Mucosa of descending colon (tissue), 3 donors: Measurements from ENCODE around the gene PREP. TPM values are rescaled to one million over a fixed set of nuclear protein-coding genes. Genes with fewer than 3 reads are reported as not detected.
"Not testable (repeated sequence)": the region's sequence is repeated elsewhere in the genome, so short reads cannot be mapped to it uniquely, and the experiment has no call there.

Source experiments
- ATAC-seq: fragments of 200-7000 bp; cut with Tn5 transposase; one replicate; pipeline ENCODE4 v1.9.1; 2020; ENCODE audit warnings: mild to moderate bottlenecking, moderate library complexity
- DNase-seq, 3 donors: peaks; one replicate each; pipeline ENCODE4 v3.0.0-alpha.2; 2020
- H3K36me3 ChIP-seq: fragments of 200-600 bp; one replicate; pipeline ENCODE4 v1.8.0; 2021; ENCODE audit warnings: low read depth, mild to moderate bottlenecking
- H3K4me1 ChIP-seq: fragments of 200-600 bp; one replicate; pipeline ENCODE4 v1.8.0; 2021; ENCODE audit warnings: low read depth, mild to moderate bottlenecking
- H3K4me3 ChIP-seq: fragments of 200-600 bp; one replicate; pipeline ENCODE4 v1.8.0; 2021; ENCODE audit warnings: mild to moderate bottlenecking
- H3K9me3 ChIP-seq: fragments of 200-600 bp; one replicate; pipeline ENCODE4 v1.8.0; 2021; ENCODE audit warnings: mild to moderate bottlenecking
- CTCF ChIP-seq: fragments of 200-600 bp; IDR thresholded peaks from one replicate; pipeline ENCODE4 v1.8.0; 2022; ENCODE audit warnings: antibody characterized with exemption, mild to moderate bottlenecking
- intact Hi-C, 2 donors: fragments of 100-400 bp; cut with DNase I in 1 of 2; cut with micrococcal nuclease in 1 of 2; formaldehyde crosslinking; loops; one replicate each; pipeline versions ENCODE4 v1.11.0 to v1.11.1; 2022; cut with DNase I, micrococcal nuclease
- total RNA-seq, 3 donors: library from RNA; stranded (reverse); fragmentation: NEBNext Ultra II Directional in 2 of 3; extraction: Animal tissue kit (Norgen Biotek cat#: 25700) in 2 of 3; gene quantifications; one replicate each; pipeline versions ENCODE4 v1.2.1 to v1.2.4, GENCODE V29; 2021 to 2023
- donor health status: DM: no; HTN: no; CAD: no; lungs with moderate emphysema.
- donor health status: DM: no; HTN: no; CAD: no.
- donor health status: DM: no; HTN: yes; CAD: no.

Gene PREP
- total RNA-seq, 3 donors from 2014 or later = 46.5 to 74.2 (median 72.3) TPM

- DNase-seq (no peak), ATAC-seq (no peak)
Measured at GRCh38 chr6:105345506-105345905, 57.4 kb downstream of the PREP start.

GRCh38 chr6:105344881-105345370 is 58.0 kb downstream of the PREP start:
- H3K4me3 ChIP-seq = no peak overlapping the region
- no peaks in the 10 kb centered on the region for H3K4me1 ChIP-seq
- DNase-seq = no peak
- intact Hi-C loops = no loop called here
- no peaks in the 10 kb centered on the region for H3K9me3 ChIP-seq
- no peak for TF ChIP-seq CTCF
- no peak for ATAC-seq
- H3K36me3 ChIP-seq = peaks cover 4% of the 10 kb centered on the region

More at GRCh38 chr6:105345506-105345905, 57.4 kb downstream of the PREP start:
- no peak for TF ChIP-seq CTCF
- Histone ChIP-seq H3K4me3 (no peak overlapping the region), H3K36me3 (peaks cover 4% of the 10 kb centered on the region), H3K4me1 (no peaks in the 10 kb centered on the region), H3K9me3 (no peaks in the 10 kb centered on the region)
- intact Hi-C loops = no loop called here

GRCh38 chr6:105338350-105338983 is 64.4 kb downstream of the PREP start:
- ATAC-seq, H3K4me3 ChIP-seq, H3K4me1 ChIP-seq, H3K36me3 ChIP-seq, H3K9me3 ChIP-seq, intact Hi-C loops: not testable (repeated sequence)
- DNase-seq = peak in 2 of 3 donors; percentile 23 to 52

GRCh38 chr6:105336986-105337385 is 65.9 kb downstream of the PREP start:
- no peak overlapping the region for H3K4me3 ChIP-seq
- DNase-seq (no peak), ATAC-seq (no peak)
- no peaks in the 10 kb centered on the region for H3K36me3 ChIP-seq
- TF ChIP-seq CTCF = no peak
- H3K4me1 ChIP-seq = no peaks in the 10 kb centered on the region
- H3K9me3 ChIP-seq = no peaks in the 10 kb centered on the region
- intact Hi-C loops = no loop called here

GRCh38 chr6:105332576-105332975 is 70.3 kb downstream of the PREP start:
- intact Hi-C loops = no loop called here
- Histone ChIP-seq H3K4me1 (peaks cover under 1% of the 10 kb centered on the region), H3K9me3 (no peaks in the 10 kb centered on the region), H3K4me3 (no peak overlapping the region), H3K36me3 (no peaks in the 10 kb centered on the region)
- TF ChIP-seq CTCF = no peak
- no peak for ATAC-seq
- no peak for DNase-seq

GRCh38 chr6:105331927-105332326 is 71.0 kb downstream of the PREP start:
- TF ChIP-seq CTCF = no peak
- DNase-seq (no peak), ATAC-seq (no peak)
- H3K4me3 ChIP-seq = no peak overlapping the region
- peaks cover 6% of the 10 kb centered on the region for H3K4me1 ChIP-seq
- intact Hi-C loops = no loop called here
- no peaks in the 10 kb centered on the region for H3K9me3 ChIP-seq
- H3K36me3 ChIP-seq = no peaks in the 10 kb centered on the region
